GM12878 (cell line): ENCODE data around the gene DPH1.

ENCODE experiments used
- BRCA1 ChIP-seq: IDR thresholded peaks from 2 replicates; pipeline ENCODE4 v1.6.1; 2011; ENCODE audit warnings: low read depth, low read length, improper control_type of control experiment
- CREB1 ChIP-seq: IDR thresholded peaks from 2 replicates; pipeline ENCODE4 v1.6.1; 2012; ENCODE audit warnings: low read depth, mild to moderate bottlenecking, inconsistent platforms
- CTCF ChIP-seq, 3 experiments: IDR thresholded peaks in 2 of 3; conservative IDR thresholded peaks in 1 of 3; 2 replicates each; pipeline ENCODE4 v1.5.1; 2011; ENCODE audit warnings: low read depth in 3 of 3, low read length in 3 of 3, mild to moderate bottlenecking in 3 of 3, control low read depth in 2 of 3, moderate library complexity in 2 of 3, inconsistent platforms in 1 of 3, mixed read lengths in 1 of 3; ENCODE audit not compliant: control insufficient read depth in 2 of 3, insufficient read depth in 1 of 3; ENCODE audit errors: extremely low read depth in 1 of 3
- EP300 ChIP-seq, 2 experiments: fragments of 150-350 bp in 1 of 2; IDR thresholded peaks; 2 replicates each; pipeline ENCODE4 v1.6.1; 2011 to 2012; ENCODE audit warnings: low read depth in 2 of 2, low read length in 2 of 2, borderline replicate concordance in 1 of 2, improper control_type of control experiment in 1 of 2, inconsistent platforms in 1 of 2; ENCODE audit not compliant: control insufficient read depth in 1 of 2
- ESRRA ChIP-seq: IDR thresholded peaks from 2 replicates; pipeline ENCODE4 v1.6.1; 2012; ENCODE audit warnings: mild to moderate bottlenecking, low read length, improper control_type of control experiment
- FOXK2 ChIP-seq: fragments of 450-650 bp; IDR thresholded peaks from 2 replicates; pipeline ENCODE4 v1.6.1; 2017; ENCODE audit warnings: mild to moderate bottlenecking, moderate library complexity
- PBX3 ChIP-seq: IDR thresholded peaks from 2 replicates; pipeline ENCODE4 v1.6.1; 2011; ENCODE audit warnings: mild to moderate bottlenecking, low read depth, low read length, moderate library complexity; ENCODE audit not compliant: insufficient replicate concordance
- POLR2A ChIP-seq: IDR thresholded peaks from 2 replicates; pipeline ENCODE4 v1.6.1; 2011; ENCODE audit warnings: low read depth, mild to moderate bottlenecking, low read length
- POU2F2 ChIP-seq: IDR thresholded peaks from 3 replicates; pipeline ENCODE4 v1.6.1; 2011; ENCODE audit warnings: low read depth, mild to moderate bottlenecking, low read length, borderline replicate concordance
- SIN3A ChIP-seq: IDR thresholded peaks from 2 replicates; pipeline ENCODE4 v1.6.1; 2012; ENCODE audit warnings: low read depth, low read length, improper control_type of control experiment
- SIX5 ChIP-seq: IDR thresholded peaks from 2 replicates; pipeline ENCODE4 v1.6.1; 2011; ENCODE audit warnings: mild to moderate bottlenecking, low read depth, low read length, moderate library complexity; ENCODE audit not compliant: severe bottlenecking
- TAF1 ChIP-seq: IDR thresholded peaks from 2 replicates; pipeline ENCODE4 v1.6.1; 2011; ENCODE audit warnings: mild to moderate bottlenecking, low read depth, low read length, borderline replicate concordance

GRCh38 chr17:2027528-2028233 is 2.3 kb upstream of the DPH1 start:
- TF ChIP-seq CTCF (IDR thresholded peaks at IDR 0.05 in 2 of 3, conservative IDR thresholded peaks at IDR 0.05 in 1 of 3; ENCODE audit: control insufficient read depth in 2 of 3, extremely low read depth in 1 of 3, insufficient read depth in 1 of 3, low read depth in 3 of 3, low read length in 3 of 3): no peak
- TF ChIP-seq ESRRA: no peak
- no peak for TF ChIP-seq FOXK2
- TF ChIP-seq TAF1: no peak
- no peak for TF ChIP-seq CREB1
- TF ChIP-seq SIN3A: no peak
- TF ChIP-seq PBX3: no peak
- TF ChIP-seq POLR2A: no peak
- no peak for TF ChIP-seq POU2F2
- no peak for TF ChIP-seq BRCA1
- no peak for TF ChIP-seq SIX5
- no peak for TF ChIP-seq EP300 (IDR thresholded peaks at IDR 0.05; ENCODE audit: borderline replicate concordance in 1 of 2, control insufficient read depth in 1 of 2, low read depth in 2 of 2, low read length in 2 of 2)
